Endothelial cell of umbilical vein (primary cell): ENCODE results near the gene F2RL2. TPM values are rescaled to one million over a fixed set of nuclear protein-coding genes. Genes with fewer than 3 reads are reported as not detected.

Source experiments
- BruUV-seq: library from RNA; stranded (reverse); fragments of 400-500 nt; replicated peaks from 2 replicates; lab custom pipeline; 2021; lab: Mats Ljungman, UMichigan
- CTCF ChIA-PET: fragments of 300-600, 350-600 bp; sonication (Branson Sonifier 250); formaldehyde crosslinking; loops from one replicate; lab custom pipeline; 2021; ENCODE audit warnings: antibody characterized with exemption, inconsistent platforms; lab: Charles Lee
- POLR2A ChIA-PET: fragments of 300-600, 350-600 bp; sonication (Branson Sonifier 250); formaldehyde crosslinking; loops from one replicate; lab custom pipeline; 2021; ENCODE audit warnings: antibody characterized with exemption, inconsistent platforms; lab: Charles Lee
- DNase-seq: peaks from one replicate; pipeline ENCODE4 v3.0.0-alpha.2; 2011; ENCODE audit warnings: low read depth, low spot score
- FAIRE-seq: peaks from 2 replicates; lab custom pipeline; 2011; peaks lifted over from hg19 to GRCh38; lab: Jason Lieb, UNC
- H2AFZ ChIP-seq: 2 replicates; pipeline ENCODE4 v1.6.0; 2012; ENCODE audit warnings: low read depth, low read length, control low read depth, inconsistent platforms
- H3K27ac ChIP-seq: 2 replicates; pipeline ENCODE4 v1.5.1; 2011; ENCODE audit warnings: low read depth, mild to moderate bottlenecking, control low read depth, low read length, moderate library complexity; ENCODE audit not compliant: insufficient read depth
- H3K27me3 ChIP-seq, 2 experiments: 2 replicates each; pipeline versions ENCODE4 v1.6.0 to v1.6.1; 2011; ENCODE audit warnings: low read length in 2 of 2, mixed read lengths in 1 of 2; ENCODE audit not compliant: control insufficient read depth in 2 of 2, insufficient read depth in 2 of 2
- H3K36me3 ChIP-seq, 2 experiments: 2 replicates in 1 of 2; 3 replicates in 1 of 2; pipeline ENCODE4 v1.5.1; 2011; ENCODE audit warnings: low read length in 2 of 2, mild to moderate bottlenecking in 1 of 2, moderate library complexity in 1 of 2; ENCODE audit not compliant: control insufficient read depth in 2 of 2, insufficient read depth in 2 of 2; ENCODE audit errors: extremely low read depth in 1 of 2
- H3K4me1 ChIP-seq: 3 replicates; pipeline ENCODE4 v1.5.1; 2011; ENCODE audit warnings: mild to moderate bottlenecking, low read length; ENCODE audit not compliant: control insufficient read depth, insufficient read depth; ENCODE audit errors: extremely low read depth
- H3K4me2 ChIP-seq: 2 replicates; pipeline ENCODE4 v1.6.1; 2011; ENCODE audit warnings: low read length, control low read depth, mixed read lengths; ENCODE audit not compliant: insufficient read depth
- H3K4me3 ChIP-seq, 3 experiments: fragments of 200-600 bp in 1 of 3; sonication (generic), shearing (Covaris generic) in 1 of 3; replicated peaks in 1 of 3; 2 replicates each; pipeline ENCODE4 v1.5.1; 2011 to 2016; ENCODE audit warnings: control low read depth in 3 of 3, low read length in 3 of 3, mild to moderate bottlenecking in 2 of 3, inconsistent platforms in 1 of 3, low read depth in 1 of 3, moderate library complexity in 1 of 3; ENCODE audit not compliant: insufficient read depth in 1 of 3
- H3K79me2 ChIP-seq: 2 replicates; pipeline ENCODE4 v1.6.0; 2012; ENCODE audit warnings: low read length, inconsistent platforms; ENCODE audit not compliant: control insufficient read depth, insufficient read depth
- H3K9ac ChIP-seq: replicated peaks from 2 replicates; pipeline ENCODE3; 2011; ENCODE audit warnings: low read length, control low read depth; ENCODE audit not compliant: insufficient read depth; ENCODE audit errors: extremely low read depth
- H3K9me1 ChIP-seq: replicated peaks from 3 replicates; pipeline ENCODE4 v1.6.0; 2011; ENCODE audit warnings: mild to moderate bottlenecking, low read length; ENCODE audit not compliant: control insufficient read depth, insufficient read depth; ENCODE audit errors: extremely low read depth
- H3K9me3 ChIP-seq: replicated peaks from 2 replicates; pipeline ENCODE4 v1.5.1; 2012; ENCODE audit warnings: low read length, inconsistent platforms; ENCODE audit not compliant: control insufficient read depth, insufficient read depth
- H4K20me1 ChIP-seq: replicated peaks from 2 replicates; pipeline ENCODE3; 2011; ENCODE audit warnings: mild to moderate bottlenecking, low read length; ENCODE audit not compliant: control insufficient read depth, insufficient read depth; ENCODE audit errors: extremely low read depth
- EZH2 ChIP-seq: IDR thresholded peaks from 2 replicates; pipeline ENCODE4 v1.6.1; 2012; ENCODE audit warnings: borderline replicate concordance, low read depth, mild to moderate bottlenecking, moderate library complexity, low read length, inconsistent platforms; ENCODE audit not compliant: severe bottlenecking
- FOS ChIP-seq: IDR thresholded peaks from 2 replicates; pipeline ENCODE4 v1.6.1; 2011; ENCODE audit warnings: mild to moderate bottlenecking, low read length, moderate library complexity, borderline replicate concordance; ENCODE audit not compliant: insufficient read depth
- GATA2 ChIP-seq: IDR thresholded peaks from 2 replicates; pipeline ENCODE4 v1.7.0; 2011; ENCODE audit warnings: low read depth, mild to moderate bottlenecking, moderate library complexity, mixed read lengths, low read length; ENCODE audit not compliant: insufficient read length, insufficient read depth
- JUN ChIP-seq: IDR thresholded peaks from 2 replicates; pipeline ENCODE4 v1.6.1; 2011; ENCODE audit warnings: borderline replicate concordance, low read depth; ENCODE audit not compliant: insufficient read length, insufficient read depth
- MYC ChIP-seq: IDR thresholded peaks from one replicate; pipeline ENCODE4 v1.6.1; 2011; ENCODE audit warnings: mild to moderate bottlenecking, low read depth, low read length
- POLR2A ChIP-seq: IDR thresholded peaks from 2 replicates; pipeline ENCODE4 v1.6.1; 2012; ENCODE audit warnings: low read depth, mild to moderate bottlenecking, control low read depth, low read length
- POLR2AphosphoS5 ChIP-seq: IDR thresholded peaks from 2 replicates; pipeline ENCODE4 v1.6.1; 2012; ENCODE audit warnings: low read depth, mild to moderate bottlenecking, control low read depth, low read length, moderate library complexity; ENCODE audit not compliant: insufficient read depth
- dilution Hi-C: fragments of 300-500 bp; cut with MboI; formaldehyde crosslinking; loops from one replicate; pipeline ENCODE4 v1.15.0; 2019; ENCODE audit warnings: low sequenced_read_pairs; ENCODE audit not compliant: extremely low pct_ligation_motif_present
- intact Hi-C: fragments of 100-400 bp; cut with micrococcal nuclease; formaldehyde crosslinking; loops from one replicate; pipeline ENCODE4 v1.10.0; 2022
- polyA plus RNA-seq, 4 experiments: library from polyadenylated mRNA; depleted of rRNA in 3 of 4; stranded (reverse) in 3 of 4; unstranded in 1 of 4; fragments of >200 nt; gene quantifications; 2 replicates each; pipeline versions ENCODE4 v1.2.1 to v1.2.3, GENCODE V29; 2011 to 2012; ENCODE audit warnings: missing spikeins in 1 of 4
- total RNA-seq: library from RNA; stranded (reverse); gene quantifications from 2 replicates; pipeline ENCODE4 v1.2.3, GENCODE V29; 2021
- TF ChIP-seq, protein P1 (sequence below): IDR thresholded peaks from 2 replicates; pipeline ENCODE4 v1.6.1; 2011; ENCODE audit not compliant: insufficient read depth, insufficient read length
- TF ChIP-seq, protein P2 (sequence below), 2 donors: IDR thresholded peaks; 1 replicate in 1 of 2; 2 replicates in 1 of 2; pipeline ENCODE4 v1.5.1; 2011; ENCODE audit warnings: low read length in 2 of 2, mild to moderate bottlenecking in 2 of 2, moderate library complexity in 2 of 2, control low read depth in 1 of 2, inconsistent platforms in 1 of 2, low read depth in 1 of 2; ENCODE audit not compliant: insufficient read depth in 1 of 2; ENCODE audit errors: extremely low read depth in 1 of 2

The F2RL2 gene
- total and polyA plus RNA-seq, 2 donors (not counting 3 experiments of a cell fraction or from before 2014, with no cell fraction given), result 19.8 to 33.3 TPM

- no peaks in the 10 kb centered on the region for H3K79me2 ChIP-seq
- H3K4me2 ChIP-seq, result no peak overlapping the region
- DNase-seq (no peak), FAIRE-seq (no peak)
- no peaks in the 10 kb centered on the region for H4K20me1 ChIP-seq
- H2AFZ ChIP-seq, result no peak overlapping the region
- H3K9ac ChIP-seq, result no peak overlapping the region
- POLR2A ChIA-PET, result no interaction called here
- H3K27me3 ChIP-seq, result no peaks in the 10 kb centered on the region
- H3K9me3 ChIP-seq, result no peaks in the 10 kb centered on the region
- H3K4me3 ChIP-seq, result no peak overlapping the region
- dilution Hi-C loops (no loop called here), intact Hi-C loops (no loop called here)
- H3K36me3 ChIP-seq, result no peaks in the 10 kb centered on the region
- no peaks in the 10 kb centered on the region for H3K9me1 ChIP-seq
- CTCF ChIA-PET, result interaction anchor here (0.8 to 3.2 kb wide), 2 partner anchors 9 to 16 kb away, joined by 3 to 11 read pairs; no protein-coding TSS in a partner anchor
- no peak overlapping the region for H3K27ac ChIP-seq
- H3K4me1 ChIP-seq, result no peaks in the 10 kb centered on the region
- BruUV-seq, result no TSS peak
- no peak for TF ChIP-seq MYC
- TF ChIP-seq POLR2A, result no peak
- no peak for TF ChIP-seq POLR2AphosphoS5
- TF ChIP-seq, protein P1, sequence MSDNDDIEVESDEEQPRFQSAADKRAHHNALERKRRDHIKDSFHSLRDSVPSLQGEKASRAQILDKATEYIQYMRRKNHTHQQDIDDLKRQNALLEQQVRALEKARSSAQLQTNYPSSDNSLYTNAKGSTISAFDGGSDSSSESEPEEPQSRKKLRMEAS, result no peak
- no peak for TF ChIP-seq FOS
- no peak for TF ChIP-seq GATA2
- no peak for TF ChIP-seq JUN
- TF ChIP-seq EZH2, result no peak
- TF ChIP-seq, protein P2, sequence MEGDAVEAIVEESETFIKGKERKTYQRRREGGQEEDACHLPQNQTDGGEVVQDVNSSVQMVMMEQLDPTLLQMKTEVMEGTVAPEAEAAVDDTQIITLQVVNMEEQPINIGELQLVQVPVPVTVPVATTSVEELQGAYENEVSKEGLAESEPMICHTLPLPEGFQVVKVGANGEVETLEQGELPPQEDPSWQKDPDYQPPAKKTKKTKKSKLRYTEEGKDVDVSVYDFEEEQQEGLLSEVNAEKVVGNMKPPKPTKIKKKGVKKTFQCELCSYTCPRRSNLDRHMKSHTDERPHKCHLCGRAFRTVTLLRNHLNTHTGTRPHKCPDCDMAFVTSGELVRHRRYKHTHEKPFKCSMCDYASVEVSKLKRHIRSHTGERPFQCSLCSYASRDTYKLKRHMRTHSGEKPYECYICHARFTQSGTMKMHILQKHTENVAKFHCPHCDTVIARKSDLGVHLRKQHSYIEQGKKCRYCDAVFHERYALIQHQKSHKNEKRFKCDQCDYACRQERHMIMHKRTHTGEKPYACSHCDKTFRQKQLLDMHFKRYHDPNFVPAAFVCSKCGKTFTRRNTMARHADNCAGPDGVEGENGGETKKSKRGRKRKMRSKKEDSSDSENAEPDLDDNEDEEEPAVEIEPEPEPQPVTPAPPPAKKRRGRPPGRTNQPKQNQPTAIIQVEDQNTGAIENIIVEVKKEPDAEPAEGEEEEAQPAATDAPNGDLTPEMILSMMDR (IDR thresholded peaks at IDR 0.05; ENCODE audit: extremely low read depth in 1 of 2, insufficient read depth in 1 of 2, low read depth in 1 of 2, low read length in 2 of 2), result no peak
Observed at GRCh38 chr5:76617675-76618074, 5.5 kb downstream of the F2RL2 start.
